HepG2 (cell line): ENCODE data around the gene EID3. TPM values are rescaled to one million over a fixed set of nuclear protein-coding genes. Genes with fewer than 3 reads are reported as not detected.

Experiments
- GABPA ChIP-seq, 2 experiments: IDR thresholded peaks; 2 replicates each; pipeline ENCODE4 v1.6.1; 2011 to 2016; ENCODE audit warnings: low read depth in 2 of 2, low read length in 1 of 2, missing biosample characterization in 1 of 2, missing genetic modification characterization in 1 of 2
- HDAC2 ChIP-seq: sonication (generic); formaldehyde crosslinking; IDR thresholded peaks from 2 replicates; pipeline ENCODE4 v1.4.0; 2020; ENCODE audit warnings: missing genetic modification reagents
- JARID2 ChIP-seq: sonication (generic); formaldehyde crosslinking; IDR thresholded peaks from 2 replicates; pipeline ENCODE4 v1.8.1; 2023; ENCODE audit warnings: missing genetic modification reagents, inconsistent platforms; ENCODE audit not compliant: insufficient replicate concordance
- MLXIP ChIP-seq: sonication (generic); formaldehyde crosslinking; IDR thresholded peaks from 2 replicates; pipeline ENCODE4 v1.9.0; 2021; ENCODE audit warnings: missing genetic modification reagents, borderline replicate concordance
- MTA3 ChIP-seq: sonication (generic); formaldehyde crosslinking; IDR thresholded peaks from 2 replicates; pipeline ENCODE4 v1.4.0; 2020; ENCODE audit warnings: missing genetic modification reagents
- NAIF1 ChIP-seq: sonication (generic); formaldehyde crosslinking; IDR thresholded peaks from 2 replicates; pipeline ENCODE4 v1.5.0; 2020; ENCODE audit warnings: mild to moderate bottlenecking, missing genetic modification reagents, borderline replicate concordance
- NFYB ChIP-seq: sonication (generic); formaldehyde crosslinking; IDR thresholded peaks from 2 replicates; pipeline ENCODE4 v1.4.0; 2020; ENCODE audit warnings: missing genetic modification reagents
- PCBP2 ChIP-seq: fragments of 200-400 bp; formaldehyde crosslinking; optimal IDR thresholded peaks from 2 replicates; pipeline ENCODE3; 2018; ENCODE audit warnings: low read length, low read depth; ENCODE audit not compliant: poor library complexity, severe bottlenecking
- PHF5A ChIP-seq: IDR thresholded peaks from one replicate; pipeline ENCODE4 v1.6.1; 2018; ENCODE audit warnings: low read depth, missing genetic modification reagents; ENCODE audit not compliant: unreplicated experiment
- PPARG ChIP-seq: conservative IDR thresholded peaks from 2 replicates; pipeline ENCODE4 v1.6.1; 2016; ENCODE audit warnings: missing biosample characterization, missing genetic modification reagents
- SALL1 ChIP-seq: sonication (generic); formaldehyde crosslinking; IDR thresholded peaks from 2 replicates; pipeline ENCODE4 v1.8.0; 2022; ENCODE audit warnings: mild to moderate bottlenecking, missing genetic modification reagents
- TBX3 ChIP-seq: fragments of 450-650 bp; IDR thresholded peaks from 2 replicates; pipeline ENCODE4 v1.6.1; 2017; ENCODE audit warnings: antibody characterized with exemption, mild to moderate bottlenecking, inconsistent platforms, borderline replicate concordance
- ZFP1 ChIP-seq: IDR thresholded peaks from 2 replicates; pipeline ENCODE4 v1.6.1; 2016
- ZFP36 ChIP-seq: fragments of 150-350 bp; IDR thresholded peaks from 2 replicates; pipeline ENCODE4 v1.6.1; 2018; ENCODE audit warnings: borderline replicate concordance, low read length, low read depth; ENCODE audit not compliant: partially characterized antibody
- ZNF205 ChIP-seq: IDR thresholded peaks from 2 replicates; pipeline ENCODE4 v1.6.1; 2018; ENCODE audit warnings: missing biosample characterization, missing genetic modification reagents
- ZNF225 ChIP-seq: sonication (generic); formaldehyde crosslinking; IDR thresholded peaks from 2 replicates; pipeline ENCODE4 v1.4.0; 2020; ENCODE audit warnings: mild to moderate bottlenecking, missing genetic modification reagents
- ZNF275 ChIP-seq: sonication (generic); formaldehyde crosslinking; IDR thresholded peaks from 2 replicates; pipeline ENCODE4 v1.8.0; 2022; ENCODE audit warnings: missing genetic modification reagents, mild to moderate bottlenecking, inconsistent platforms, borderline replicate concordance
- ZNF333 ChIP-seq: sonication (generic); formaldehyde crosslinking; IDR thresholded peaks from 2 replicates; pipeline ENCODE4 v1.4.0; 2020; ENCODE audit warnings: mild to moderate bottlenecking, missing genetic modification reagents, borderline replicate concordance
- ZNF335 ChIP-seq: sonication (generic); formaldehyde crosslinking; IDR thresholded peaks from 2 replicates; pipeline ENCODE4 v1.4.0; 2020; ENCODE audit warnings: missing genetic modification reagents
- ZNF546 ChIP-seq: sonication (generic); formaldehyde crosslinking; conservative IDR thresholded peaks from 2 replicates; pipeline ENCODE4 v1.8.1; 2023; ENCODE audit warnings: mild to moderate bottlenecking, missing genetic modification reagents
- ZNF563 ChIP-seq: sonication (generic); formaldehyde crosslinking; IDR thresholded peaks from 2 replicates; pipeline ENCODE4 v1.8.0; 2022; ENCODE audit warnings: mild to moderate bottlenecking, moderate library complexity, missing genetic modification reagents
- ZNF670 ChIP-seq: sonication (generic); formaldehyde crosslinking; IDR thresholded peaks from 2 replicates; pipeline ENCODE4 v1.8.0; 2022; ENCODE audit warnings: mild to moderate bottlenecking, missing genetic modification reagents, borderline replicate concordance
- ZNF709 ChIP-seq: sonication (generic); formaldehyde crosslinking; IDR thresholded peaks from 2 replicates; pipeline ENCODE4 v1.5.0; 2020; ENCODE audit warnings: mild to moderate bottlenecking, missing genetic modification reagents
- ZNF772 ChIP-seq: sonication (generic); formaldehyde crosslinking; IDR thresholded peaks from 2 replicates; pipeline ENCODE4 v1.5.0; 2020; ENCODE audit warnings: mild to moderate bottlenecking, missing genetic modification reagents
- ZSCAN20 ChIP-seq: sonication (generic); formaldehyde crosslinking; IDR thresholded peaks from 2 replicates; pipeline ENCODE4 v1.4.0; 2020; ENCODE audit warnings: missing genetic modification reagents, mild to moderate bottlenecking, borderline replicate concordance
- polyA plus RNA-seq, 8 experiments: library from polyadenylated mRNA; depleted of rRNA in 3 of 8; stranded (reverse) in 7 of 8; unstranded in 1 of 8; fragments of >200 nt; fragmentation: Illumina TruSeq in 4 of 8; extraction: Trizol in 4 of 8; gene quantifications; 2 replicates each; pipeline versions ENCODE4 v1.2.1 to v1.2.3, GENCODE V29; 2011 to 2016; ENCODE audit warnings: low read depth in 4 of 8, missing spikeins in 1 of 8, mixed read lengths in 1 of 8; ENCODE audit not compliant: insufficient read depth in 1 of 8
- total RNA-seq, 5 experiments: library from RNA; depleted of rRNA; stranded (reverse); fragments of >200 nt; fragmentation: Illumina TruSeq; extraction: Trizol; gene quantifications; 2 replicates each; pipeline ENCODE4 v1.2.3, GENCODE V29; 2016; ENCODE audit warnings: low read depth in 1 of 5

The EID3 gene
- total and polyA plus RNA-seq, 2 of the 13 experiments (the other 11 are each of a cell fraction or from before 2014, with no cell fraction given): 0.38 to 4.5 TPM

GRCh38 chr12:104286516-104287482, 16.7 kb upstream of the EID3 start (continued):
- TF ChIP-seq ZNF275 (CRISPR knock-in tag) (0 out of 2 replicates have a peak, but pooled peaks have one; percentile 37), ZFP1 (CRISPR knock-in tag) (no peak), MTA3 (CRISPR knock-in tag) (no peak), NAIF1 (CRISPR knock-in tag) (no peak), JARID2 (CRISPR knock-in tag) (peak; percentile 27), ZNF225 (peak; percentile 63; the same call in 1 of the 2 replicates), ZSCAN20 (CRISPR knock-in tag) (no peak), PHF5A (CRISPR knock-in tag) (peak; percentile 30), SALL1 (CRISPR knock-in tag) (peak; percentile 87), PPARG (CRISPR knock-in tag) (no peak), MLXIP (CRISPR knock-in tag) (no peak), ZFP36 (no peak), PCBP2 (no peak), ZNF563 (CRISPR knock-in tag) (peak; percentile 73; the same call in 1 of the 2 replicates), ZNF709 (CRISPR knock-in tag) (0 out of 2 replicates have a peak, but pooled peaks have one; percentile 76), ZNF205 (no peak), GABPA (IDR thresholded peaks at IDR 0.05; ENCODE audit: low read depth, low read length) (no peak), GABPA (CRISPR knock-in tag; IDR thresholded peaks at IDR 0.05; ENCODE audit: low read depth) (no peak), ZNF546 (CRISPR knock-in tag) (no peak), ZNF670 (no peak), ZNF335 (peak; percentile 84; the same call in 1 of the 2 replicates), NFYB (CRISPR knock-in tag) (peak; percentile 81), TBX3 (peak; percentile 69; the same call in 1 of the 2 replicates), ZNF772 (CRISPR knock-in tag) (peak; percentile 19; the same call in 1 of the 2 replicates), HDAC2 (CRISPR knock-in tag) (peak; percentile 49), ZNF333 (CRISPR knock-in tag) (no peak; the same call in none of the 2 replicates)
